SK-N-SH treated with all-trans-retinoic acid at 6 μM for 48 hours (cell line): Measurements from ENCODE around the gene PTCHD1.

ENCODE experiments used
- ATAC-seq: fragments of 200-7000 bp; cut with Tn5 transposase; 3 replicates; pipeline ENCODE4 v1.9.1; 2020; ENCODE audit warnings: mild to moderate bottlenecking, moderate library complexity
- ARNTL ChIP-seq: fragments of 450-650 bp; formaldehyde crosslinking; IDR thresholded peaks from 2 replicates; pipeline ENCODE4 v1.5.0; 2020; ENCODE audit warnings: low read depth, mild to moderate bottlenecking, moderate library complexity, borderline replicate concordance
- BACH2 ChIP-seq: fragments of 250-450 bp; sonication (Bioruptor Pico); IDR thresholded peaks from 2 replicates; pipeline ENCODE4 v1.9.0; 2021; ENCODE audit warnings: mild to moderate bottlenecking, borderline replicate concordance
- CSDC2 ChIP-seq: fragments of 250-450 bp; sonication (Bioruptor Pico); IDR thresholded peaks from 2 replicates; pipeline ENCODE4 v1.5.0; 2020; ENCODE audit warnings: mild to moderate bottlenecking, moderate library complexity
- ISL1 ChIP-seq: fragments of 250-450 bp; sonication (Bioruptor Pico); IDR thresholded peaks from 2 replicates; pipeline ENCODE4 v2.1.2; 2022; ENCODE audit warnings: mild to moderate bottlenecking, moderate library complexity
- OSR1 ChIP-seq: fragments of 250-450 bp; sonication (Bioruptor Pico); IDR thresholded peaks from 2 replicates; pipeline ENCODE4 v1.8.0; 2022; ENCODE audit warnings: moderate library complexity, mild to moderate bottlenecking, inconsistent platforms
- PPARA ChIP-seq: fragments of 250-450 bp; sonication (Bioruptor Pico); IDR thresholded peaks from 2 replicates; pipeline ENCODE4 v1.5.0; 2020; ENCODE audit warnings: mild to moderate bottlenecking, borderline replicate concordance
- TCF4 ChIP-seq: fragments of 250-450 bp; sonication (Bioruptor Pico); IDR thresholded peaks from 2 replicates; pipeline ENCODE4 v1.8.0; 2021; ENCODE audit warnings: mild to moderate bottlenecking, moderate library complexity, borderline replicate concordance
- TOX ChIP-seq: fragments of 250-450 bp; sonication (Bioruptor Pico); IDR thresholded peaks from 2 replicates; pipeline ENCODE4 v1.8.0; 2021; ENCODE audit warnings: mild to moderate bottlenecking, moderate library complexity, borderline replicate concordance
- ZC3H10 ChIP-seq: fragments of 250-450 bp; sonication (Bioruptor Pico); IDR thresholded peaks from 2 replicates; pipeline ENCODE4 v1.5.1; 2021; ENCODE audit warnings: mild to moderate bottlenecking, moderate library complexity
- ZFP3 ChIP-seq: fragments of 250-450 bp; sonication (Bioruptor Pico); IDR thresholded peaks from 2 replicates; pipeline ENCODE4 v1.5.0; 2020; ENCODE audit warnings: mild to moderate bottlenecking, moderate library complexity
- ZFP30 ChIP-seq: fragments of 450-650 bp; formaldehyde crosslinking; IDR thresholded peaks from 2 replicates; pipeline ENCODE4 v1.5.0; 2022; ENCODE audit warnings: mild to moderate bottlenecking, moderate library complexity
- ZNF565 ChIP-seq: fragments of 450-650 bp; formaldehyde crosslinking; conservative IDR thresholded peaks from 2 replicates; pipeline ENCODE4 v1.5.0; 2020; ENCODE audit warnings: low read depth, mild to moderate bottlenecking, moderate library complexity
- ZNF70 ChIP-seq: fragments of 450-650 bp; formaldehyde crosslinking; IDR thresholded peaks from 2 replicates; pipeline ENCODE4 v1.5.0; 2020; ENCODE audit warnings: mild to moderate bottlenecking, moderate library complexity
- ZNF8 ChIP-seq: fragments of 450-650 bp; formaldehyde crosslinking; IDR thresholded peaks from 2 replicates; pipeline ENCODE4 v1.5.0; 2020; ENCODE audit warnings: mild to moderate bottlenecking, moderate library complexity
- TF ChIP-seq, protein P1 (sequence below): fragments of 250-450 bp; sonication (Bioruptor Pico); IDR thresholded peaks from 2 replicates; pipeline ENCODE4 v1.5.1; 2020; ENCODE audit warnings: low read depth, mild to moderate bottlenecking, moderate library complexity
- TF ChIP-seq, protein P2 (sequence below): fragments of 250-450 bp; sonication (Bioruptor Pico); IDR thresholded peaks from 2 replicates; pipeline ENCODE4 v1.8.0; 2021; ENCODE audit warnings: low read depth, mild to moderate bottlenecking, moderate library complexity, borderline replicate concordance
- TF ChIP-seq, protein P3 (sequence below): fragments of 250-450 bp; sonication (Bioruptor Pico); IDR thresholded peaks from 2 replicates; pipeline ENCODE4 v1.5.0; 2020; ENCODE audit warnings: mild to moderate bottlenecking, moderate library complexity
- TF ChIP-seq, protein P4 (sequence below): fragments of 250-450 bp; sonication (Bioruptor Pico); IDR thresholded peaks from 2 replicates; pipeline ENCODE4 v1.8.0; 2020; ENCODE audit warnings: mild to moderate bottlenecking, moderate library complexity, borderline replicate concordance
- TF ChIP-seq, protein P5 (sequence below): fragments of 250-450 bp; sonication (Bioruptor Pico); IDR thresholded peaks from 2 replicates; pipeline ENCODE4 v1.5.1; 2021; ENCODE audit warnings: mild to moderate bottlenecking, moderate library complexity

Gene PTCHD1

DNA sequence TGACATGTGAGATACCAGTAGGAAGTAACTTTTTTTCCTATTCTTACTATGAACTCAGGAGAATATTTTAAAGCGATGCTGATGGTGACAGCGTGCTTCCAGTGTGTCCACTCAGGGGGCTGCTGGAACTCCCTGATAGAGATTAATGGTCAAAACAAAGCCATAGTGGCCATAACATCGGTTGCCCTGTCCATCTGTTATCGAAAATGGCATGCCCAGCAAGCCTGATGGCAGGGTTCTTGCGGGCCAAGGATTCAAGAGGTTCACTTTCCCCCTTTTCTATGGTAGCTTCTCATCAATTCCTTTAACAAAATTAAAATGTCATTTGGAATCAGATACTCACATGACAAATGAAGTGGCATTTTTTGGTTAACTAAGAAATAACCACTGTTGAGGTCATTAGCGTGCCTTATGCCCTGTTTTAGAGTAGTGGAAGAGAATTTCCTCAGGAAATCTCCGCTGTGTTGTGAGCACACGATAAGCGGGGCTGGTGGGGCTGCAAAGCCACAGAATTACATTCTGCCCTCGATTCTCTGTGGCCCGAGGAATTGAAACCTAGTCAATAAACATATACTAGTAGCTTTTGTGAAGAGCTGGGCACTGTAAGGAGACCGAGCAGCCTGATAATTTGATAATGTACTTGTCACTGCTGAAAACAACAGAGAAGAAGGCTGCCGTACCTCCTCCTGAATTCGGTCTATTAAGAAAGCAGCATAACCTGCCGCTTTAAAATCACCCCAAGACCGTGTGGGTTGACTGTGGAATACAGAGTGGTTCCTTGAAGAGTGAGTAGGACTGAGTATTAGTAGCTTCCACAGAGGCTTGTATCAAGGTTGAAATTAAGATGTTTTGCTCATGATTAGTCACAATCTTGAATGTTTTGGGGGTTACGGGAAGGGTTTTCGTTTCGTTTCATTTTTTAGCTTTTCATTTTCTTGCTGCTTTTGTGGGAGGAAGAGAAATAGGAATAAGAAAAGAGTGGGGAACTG lies 46.7 kb downstream of the PTCHD1 start:
- no peak for ATAC-seq
- TF ChIP-seq ISL1 (CRISPR knock-in tag), result no peak
- TF ChIP-seq ARNTL (CRISPR knock-in tag), result no peak
- no peak for TF ChIP-seq ZNF70
- TF ChIP-seq TCF4 (CRISPR knock-in tag), result no peak
- TF ChIP-seq, protein P1, sequence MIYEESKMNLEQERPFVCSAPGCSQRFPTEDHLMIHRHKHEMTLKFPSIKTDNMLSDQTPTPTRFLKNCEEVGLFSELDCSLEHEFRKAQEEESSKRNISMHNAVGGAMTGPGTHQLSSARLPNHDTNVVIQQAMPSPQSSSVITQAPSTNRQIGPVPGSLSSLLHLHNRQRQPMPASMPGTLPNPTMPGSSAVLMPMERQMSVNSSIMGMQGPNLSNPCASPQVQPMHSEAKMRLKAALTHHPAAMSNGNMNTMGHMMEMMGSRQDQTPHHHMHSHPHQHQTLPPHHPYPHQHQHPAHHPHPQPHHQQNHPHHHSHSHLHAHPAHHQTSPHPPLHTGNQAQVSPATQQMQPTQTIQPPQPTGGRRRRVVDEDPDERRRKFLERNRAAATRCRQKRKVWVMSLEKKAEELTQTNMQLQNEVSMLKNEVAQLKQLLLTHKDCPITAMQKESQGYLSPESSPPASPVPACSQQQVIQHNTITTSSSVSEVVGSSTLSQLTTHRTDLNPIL (CRISPR knock-in tag), result no peak
- TF ChIP-seq ZC3H10, result no peak
- no peak for TF ChIP-seq ZNF8 (CRISPR knock-in tag)
- TF ChIP-seq, protein P2, sequence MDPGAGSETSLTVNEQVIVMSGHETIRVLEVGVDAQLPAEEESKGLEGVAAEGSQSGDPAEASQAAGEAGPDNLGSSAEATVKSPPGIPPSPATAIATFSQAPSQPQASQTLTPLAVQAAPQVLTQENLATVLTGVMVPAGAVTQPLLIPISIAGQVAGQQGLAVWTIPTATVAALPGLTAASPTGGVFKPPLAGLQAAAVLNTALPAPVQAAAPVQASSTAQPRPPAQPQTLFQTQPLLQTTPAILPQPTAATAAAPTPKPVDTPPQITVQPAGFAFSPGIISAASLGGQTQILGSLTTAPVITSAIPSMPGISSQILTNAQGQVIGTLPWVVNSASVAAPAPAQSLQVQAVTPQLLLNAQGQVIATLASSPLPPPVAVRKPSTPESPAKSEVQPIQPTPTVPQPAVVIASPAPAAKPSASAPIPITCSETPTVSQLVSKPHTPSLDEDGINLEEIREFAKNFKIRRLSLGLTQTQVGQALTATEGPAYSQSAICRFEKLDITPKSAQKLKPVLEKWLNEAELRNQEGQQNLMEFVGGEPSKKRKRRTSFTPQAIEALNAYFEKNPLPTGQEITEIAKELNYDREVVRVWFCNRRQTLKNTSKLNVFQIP (CRISPR knock-in tag), result no peak
- no peak for TF ChIP-seq ZNF565
- no peak for TF ChIP-seq PPARA (CRISPR knock-in tag)
- TF ChIP-seq, protein P3, sequence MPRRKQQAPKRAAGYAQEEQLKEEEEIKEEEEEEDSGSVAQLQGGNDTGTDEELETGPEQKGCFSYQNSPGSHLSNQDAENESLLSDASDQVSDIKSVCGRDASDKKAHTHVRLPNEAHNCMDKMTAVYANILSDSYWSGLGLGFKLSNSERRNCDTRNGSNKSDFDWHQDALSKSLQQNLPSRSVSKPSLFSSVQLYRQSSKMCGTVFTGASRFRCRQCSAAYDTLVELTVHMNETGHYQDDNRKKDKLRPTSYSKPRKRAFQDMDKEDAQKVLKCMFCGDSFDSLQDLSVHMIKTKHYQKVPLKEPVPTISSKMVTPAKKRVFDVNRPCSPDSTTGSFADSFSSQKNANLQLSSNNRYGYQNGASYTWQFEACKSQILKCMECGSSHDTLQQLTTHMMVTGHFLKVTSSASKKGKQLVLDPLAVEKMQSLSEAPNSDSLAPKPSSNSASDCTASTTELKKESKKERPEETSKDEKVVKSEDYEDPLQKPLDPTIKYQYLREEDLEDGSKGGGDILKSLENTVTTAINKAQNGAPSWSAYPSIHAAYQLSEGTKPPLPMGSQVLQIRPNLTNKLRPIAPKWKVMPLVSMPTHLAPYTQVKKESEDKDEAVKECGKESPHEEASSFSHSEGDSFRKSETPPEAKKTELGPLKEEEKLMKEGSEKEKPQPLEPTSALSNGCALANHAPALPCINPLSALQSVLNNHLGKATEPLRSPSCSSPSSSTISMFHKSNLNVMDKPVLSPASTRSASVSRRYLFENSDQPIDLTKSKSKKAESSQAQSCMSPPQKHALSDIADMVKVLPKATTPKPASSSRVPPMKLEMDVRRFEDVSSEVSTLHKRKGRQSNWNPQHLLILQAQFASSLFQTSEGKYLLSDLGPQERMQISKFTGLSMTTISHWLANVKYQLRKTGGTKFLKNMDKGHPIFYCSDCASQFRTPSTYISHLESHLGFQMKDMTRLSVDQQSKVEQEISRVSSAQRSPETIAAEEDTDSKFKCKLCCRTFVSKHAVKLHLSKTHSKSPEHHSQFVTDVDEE (CRISPR knock-in tag), result no peak
- TF ChIP-seq OSR1 (CRISPR knock-in tag), result no peak
- no peak for TF ChIP-seq ZFP30 (CRISPR knock-in tag)
- TF ChIP-seq, protein P4, sequence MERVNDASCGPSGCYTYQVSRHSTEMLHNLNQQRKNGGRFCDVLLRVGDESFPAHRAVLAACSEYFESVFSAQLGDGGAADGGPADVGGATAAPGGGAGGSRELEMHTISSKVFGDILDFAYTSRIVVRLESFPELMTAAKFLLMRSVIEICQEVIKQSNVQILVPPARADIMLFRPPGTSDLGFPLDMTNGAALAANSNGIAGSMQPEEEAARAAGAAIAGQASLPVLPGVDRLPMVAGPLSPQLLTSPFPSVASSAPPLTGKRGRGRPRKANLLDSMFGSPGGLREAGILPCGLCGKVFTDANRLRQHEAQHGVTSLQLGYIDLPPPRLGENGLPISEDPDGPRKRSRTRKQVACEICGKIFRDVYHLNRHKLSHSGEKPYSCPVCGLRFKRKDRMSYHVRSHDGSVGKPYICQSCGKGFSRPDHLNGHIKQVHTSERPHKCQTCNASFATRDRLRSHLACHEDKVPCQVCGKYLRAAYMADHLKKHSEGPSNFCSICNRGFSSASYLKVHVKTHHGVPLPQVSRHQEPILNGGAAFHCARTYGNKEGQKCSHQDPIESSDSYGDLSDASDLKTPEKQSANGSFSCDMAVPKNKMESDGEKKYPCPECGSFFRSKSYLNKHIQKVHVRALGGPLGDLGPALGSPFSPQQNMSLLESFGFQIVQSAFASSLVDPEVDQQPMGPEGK, result no peak
- TF ChIP-seq, protein P5, sequence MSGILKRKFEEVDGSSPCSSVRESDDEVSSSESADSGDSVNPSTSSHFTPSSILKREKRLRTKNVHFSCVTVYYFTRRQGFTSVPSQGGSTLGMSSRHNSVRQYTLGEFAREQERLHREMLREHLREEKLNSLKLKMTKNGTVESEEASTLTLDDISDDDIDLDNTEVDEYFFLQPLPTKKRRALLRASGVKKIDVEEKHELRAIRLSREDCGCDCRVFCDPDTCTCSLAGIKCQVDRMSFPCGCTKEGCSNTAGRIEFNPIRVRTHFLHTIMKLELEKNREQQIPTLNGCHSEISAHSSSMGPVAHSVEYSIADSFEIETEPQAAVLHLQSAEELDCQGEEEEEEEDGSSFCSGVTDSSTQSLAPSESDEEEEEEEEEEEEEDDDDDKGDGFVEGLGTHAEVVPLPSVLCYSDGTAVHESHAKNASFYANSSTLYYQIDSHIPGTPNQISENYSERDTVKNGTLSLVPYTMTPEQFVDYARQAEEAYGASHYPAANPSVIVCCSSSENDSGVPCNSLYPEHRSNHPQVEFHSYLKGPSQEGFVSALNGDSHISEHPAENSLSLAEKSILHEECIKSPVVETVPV (CRISPR knock-in tag), result no peak
- TF ChIP-seq TOX (CRISPR knock-in tag), result no peak
- TF ChIP-seq BACH2 (CRISPR knock-in tag), result no peak
- no peak for TF ChIP-seq ZFP3 (CRISPR knock-in tag)

DNA sequence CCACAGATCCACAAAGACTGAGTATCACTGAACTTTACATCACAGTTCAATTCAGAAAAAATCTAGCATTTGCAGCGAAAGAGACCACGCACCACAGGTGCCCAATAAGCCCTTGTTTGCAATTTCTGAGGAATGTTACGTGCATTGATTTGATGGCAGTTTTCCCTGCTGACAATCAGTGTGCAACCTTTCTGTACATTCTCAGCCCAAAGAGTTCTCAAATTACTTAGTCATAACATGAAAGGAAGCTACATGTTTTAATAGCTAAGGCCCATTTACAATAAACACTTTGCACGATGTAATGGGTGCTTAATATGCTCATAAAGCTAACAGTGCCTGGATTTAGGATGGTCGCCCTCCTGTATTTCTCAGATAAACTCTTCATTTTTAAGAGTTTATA lies 47.9 kb downstream of the PTCHD1 start:
- no peak for ATAC-seq

More for the DNA sequence above, 47.9 kb downstream of the PTCHD1 start:
- TF ChIP-seq ZNF70 (no peak), CSDC2 (CRISPR knock-in tag) (no peak), ZC3H10 (no peak), ZNF8 (CRISPR knock-in tag) (no peak), ARNTL (CRISPR knock-in tag) (no peak)
- TF ChIP-seq, protein P5 (CRISPR knock-in tag), result no peak
- TF ChIP-seq, all 23 proteins: peak for 0
